Skin of body (tissue), 2 donors: Measurements from ENCODE around the gene COL4A4. TPM values are rescaled to one million over a fixed set of nuclear protein-coding genes. Genes with fewer than 3 reads are reported as not detected.

Source experiments
- DNase-seq: peaks from one replicate; lab custom pipeline; 2025; lab: John Stamatoyannopoulos, UW
- total RNA-seq: library from RNA; depleted of rRNA; stranded (reverse); fragments of >200 nt; gene quantifications from one replicate; pipeline ENCODE4 v1.2.3, GENCODE V29; 2014

Gene COL4A4
- total RNA-seq, 1 donor from 2014 or later, result 0.30 TPM

DNA sequence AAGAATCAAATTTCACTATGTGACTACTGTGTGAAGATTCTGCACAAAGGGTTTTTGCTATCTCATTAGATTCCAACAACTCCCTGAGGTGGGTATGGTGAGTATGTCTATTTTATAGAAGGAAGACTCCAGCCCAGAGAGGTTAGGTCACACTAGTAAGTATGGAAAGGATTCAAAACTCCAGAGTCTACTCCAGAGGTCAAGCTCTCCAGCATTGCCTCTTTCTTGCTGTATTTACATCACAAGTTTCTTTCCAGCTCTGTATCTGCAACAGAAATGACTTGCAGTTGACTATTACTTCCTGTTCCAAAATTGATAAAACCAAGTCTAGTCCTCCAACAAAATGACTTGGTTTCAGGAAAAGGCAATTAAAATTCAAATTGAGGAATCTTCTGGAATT, 2.1 kb downstream of the COL4A4 start:
- DNase-seq, result no peak

DNA sequence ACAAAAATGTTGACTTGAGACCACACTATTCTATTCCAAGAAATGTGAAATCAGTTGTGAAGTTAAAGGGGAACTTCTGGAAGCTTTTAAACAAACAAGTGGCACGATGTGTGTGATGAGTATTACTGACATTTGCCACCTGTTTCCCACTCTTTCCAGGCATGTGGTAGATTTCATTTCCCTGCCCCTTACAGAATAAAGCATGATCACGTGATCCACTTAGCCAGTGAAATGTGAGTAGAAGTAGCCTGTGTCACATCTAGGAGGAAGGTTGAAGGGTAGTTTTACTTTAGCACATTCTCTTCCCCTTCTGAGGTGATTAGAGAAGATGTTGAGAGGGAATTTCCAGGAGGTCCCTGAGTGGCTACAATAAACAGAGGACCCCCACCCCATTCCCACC, 3.8 kb downstream of the COL4A4 start:
- DNase-seq, result no peak

DNA sequence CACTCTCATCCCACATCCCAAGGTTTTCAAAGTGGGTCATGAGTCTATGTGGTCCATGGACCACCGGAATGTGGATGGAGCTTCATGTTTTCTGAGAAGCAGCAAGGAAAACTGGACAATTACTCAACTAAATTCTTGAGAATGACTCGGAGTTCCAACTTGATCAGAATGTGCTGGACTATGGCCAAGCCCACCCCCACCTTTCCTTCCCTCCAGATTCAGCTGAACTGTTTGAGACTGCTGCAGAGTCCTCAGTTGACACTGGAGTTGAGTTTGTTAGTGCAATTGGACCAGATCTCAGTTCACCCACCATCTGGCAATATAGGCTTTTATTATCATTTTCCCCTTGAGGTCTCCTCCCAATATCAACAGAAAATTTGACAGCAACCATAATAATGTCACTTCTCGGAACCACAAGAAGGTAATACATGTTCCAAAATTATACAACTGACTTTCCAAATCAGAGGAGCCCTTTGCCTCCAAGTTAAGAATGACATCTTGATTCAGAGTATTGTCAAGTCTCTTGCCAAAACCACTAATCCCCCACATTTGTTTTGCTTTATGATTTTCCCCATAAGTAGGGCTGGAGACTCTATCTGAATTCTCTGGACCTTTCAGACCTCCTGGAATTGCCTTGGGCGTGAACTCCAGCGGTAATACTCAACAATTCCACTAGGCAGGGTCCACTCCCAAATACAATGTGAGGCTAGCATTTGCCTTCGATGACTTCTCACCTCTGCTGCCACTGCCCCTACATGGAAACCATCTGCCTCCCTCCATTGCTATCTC, 8.8 kb downstream of the COL4A4 start:
- DNase-seq, result peak; percentile 9

DNA sequence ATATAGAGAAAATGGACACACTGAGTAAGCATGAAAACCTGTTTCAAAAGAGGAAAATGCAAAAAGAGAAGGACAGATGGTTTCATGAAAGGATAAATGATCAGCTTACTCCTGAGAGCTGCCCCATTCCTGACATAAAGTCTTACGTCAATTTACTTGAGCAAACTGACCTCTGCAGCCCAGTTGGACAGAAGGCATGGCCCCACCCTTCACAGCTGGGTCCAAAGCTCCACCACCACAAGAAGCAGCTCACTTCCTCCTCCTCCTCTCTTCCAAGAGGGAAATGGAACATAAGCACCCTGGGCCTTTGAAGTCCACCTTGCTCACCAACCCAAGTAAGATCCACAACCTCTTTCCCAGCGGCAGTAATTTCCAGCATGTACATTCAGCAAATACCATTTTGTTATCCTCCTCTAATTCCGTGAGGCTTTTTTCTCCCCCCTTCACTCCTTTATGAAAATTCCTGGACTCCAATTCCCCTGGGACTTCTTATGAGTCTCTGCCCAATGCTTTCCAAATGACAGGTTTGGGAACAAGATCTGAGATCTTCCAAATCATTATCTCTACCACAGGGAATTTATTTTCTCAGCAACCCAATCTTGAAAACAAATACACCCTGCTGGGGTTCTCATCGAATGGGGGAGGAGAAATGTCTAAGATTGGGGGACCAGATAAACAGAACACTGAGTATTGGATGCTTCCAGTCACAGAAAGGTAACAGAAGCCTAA, 10.1 kb downstream of the COL4A4 start:
- no peak for DNase-seq

DNA sequence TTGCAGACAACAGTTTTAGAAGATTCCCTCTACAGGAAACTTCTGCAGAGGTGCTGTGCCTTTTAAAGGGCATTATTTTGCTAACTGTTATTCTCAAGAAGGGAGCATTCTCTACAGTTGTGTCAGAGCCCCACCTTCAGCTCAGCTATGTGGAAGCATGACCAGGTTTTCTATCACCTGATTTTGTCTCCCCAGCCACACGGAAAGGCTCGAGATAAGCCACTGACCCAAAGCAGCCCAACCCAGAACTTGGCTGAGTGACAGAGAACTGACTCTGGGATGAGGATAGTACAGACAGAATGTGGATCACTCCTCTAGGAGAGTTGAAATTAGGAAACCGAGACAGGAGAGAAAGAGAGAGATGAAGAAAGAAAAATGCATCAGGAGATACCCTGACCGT, 10.7 kb downstream of the COL4A4 start:
- no peak for DNase-seq

DNA sequence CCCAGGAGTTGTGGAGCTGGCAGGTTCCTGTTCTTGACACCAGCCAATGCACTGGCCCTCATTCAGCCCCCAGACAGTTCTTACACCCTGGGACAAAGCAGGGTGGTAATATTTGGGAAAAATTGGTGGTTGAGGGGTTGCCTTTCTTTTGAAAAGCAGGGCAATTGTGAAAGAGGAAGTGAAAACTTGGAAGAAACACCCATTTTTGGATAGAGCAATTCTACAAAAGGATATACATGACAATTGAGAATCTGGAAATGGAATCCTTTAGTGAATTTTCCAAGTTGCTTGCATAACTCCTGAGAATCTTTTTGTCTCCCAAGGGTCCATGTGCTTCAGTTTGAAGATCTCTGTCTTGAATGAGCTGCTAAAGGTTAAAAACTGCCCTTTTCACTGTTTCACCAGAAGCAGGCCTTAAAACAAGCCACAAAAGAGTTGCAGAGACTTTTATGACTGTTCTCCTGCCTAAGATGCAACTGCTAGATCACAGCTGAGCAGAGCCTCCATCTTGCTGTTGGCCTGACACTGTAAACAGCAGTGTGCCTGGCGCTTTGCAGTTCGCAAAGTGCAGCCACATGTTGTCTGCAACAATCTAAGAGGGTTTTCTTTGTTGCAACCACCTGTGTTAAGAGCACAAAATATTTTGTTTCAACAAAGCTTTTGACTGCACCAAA, 11.8 kb downstream of the COL4A4 start:
- DNase-seq, result no peak

DNA sequence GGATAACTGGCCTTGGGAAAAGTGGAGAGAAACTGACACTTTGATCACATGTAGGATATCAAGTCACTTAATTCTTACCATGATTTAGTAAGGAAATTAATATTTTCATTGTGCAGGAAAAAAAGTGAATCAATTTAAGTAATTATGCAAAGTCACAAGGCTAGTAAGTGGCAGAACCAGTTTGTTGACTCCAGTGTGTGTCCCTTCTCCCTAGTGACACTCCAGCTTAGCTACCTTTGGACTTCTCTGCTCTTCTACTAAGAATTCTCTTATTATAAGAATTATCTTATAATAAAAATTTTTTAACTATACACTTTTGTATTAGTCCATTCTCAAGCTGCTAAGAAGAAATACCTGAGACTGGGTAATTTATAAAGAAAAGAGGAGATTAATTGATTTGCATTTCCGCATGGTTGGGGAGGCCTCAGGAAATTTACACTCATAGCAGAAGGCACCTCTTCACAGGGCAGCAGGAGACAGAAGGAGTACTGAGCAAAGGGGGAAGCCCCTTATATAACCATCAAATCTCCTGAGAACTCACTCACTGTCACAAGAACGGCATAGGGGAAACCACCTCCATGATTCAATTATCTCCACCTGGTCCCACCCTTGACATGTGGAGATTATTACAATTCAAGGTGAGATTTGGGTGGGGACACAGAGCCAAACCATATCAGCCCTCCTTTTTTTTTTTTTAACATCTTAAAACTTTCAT, 13.6 kb downstream of the COL4A4 start:
- no peak for DNase-seq

DNA sequence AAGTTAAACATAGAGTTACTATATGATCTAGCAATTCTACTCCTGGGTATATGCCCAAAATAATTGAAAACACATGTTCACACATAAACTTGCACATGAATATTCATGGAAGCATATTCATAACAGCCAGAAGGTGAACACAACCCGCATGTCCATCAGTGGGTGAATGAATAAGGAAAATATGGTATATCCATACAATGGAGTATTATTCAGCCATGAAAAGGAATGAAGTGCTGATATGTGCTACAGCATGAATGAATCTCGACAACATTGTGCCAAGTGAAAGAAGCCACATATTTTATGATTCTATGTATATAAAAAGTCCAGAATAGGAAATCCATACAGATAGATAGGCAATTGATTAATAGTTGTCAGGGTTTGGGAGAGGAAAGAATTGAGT, 15.9 kb downstream of the COL4A4 start:
- DNase-seq, result no peak

DNA sequence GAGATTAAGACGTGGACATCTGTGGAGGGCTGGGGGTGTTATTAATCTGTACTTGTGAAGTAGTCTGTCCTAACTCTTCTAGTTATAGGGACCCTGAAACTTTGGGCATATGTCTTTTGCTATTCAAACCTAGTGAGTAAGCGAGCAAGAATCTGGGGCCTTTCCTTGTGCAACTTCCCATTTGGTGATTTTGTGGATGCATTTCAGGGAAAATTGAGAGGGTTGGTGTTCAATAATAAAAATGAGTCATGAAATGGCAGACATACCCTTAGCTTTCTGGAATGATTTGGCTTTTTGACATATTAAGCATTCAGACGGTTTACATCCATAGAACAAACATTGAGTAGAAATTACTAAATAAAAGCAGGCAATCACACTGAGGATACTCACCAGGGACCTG, 17.0 kb downstream of the COL4A4 start:
- no peak for DNase-seq

DNA sequence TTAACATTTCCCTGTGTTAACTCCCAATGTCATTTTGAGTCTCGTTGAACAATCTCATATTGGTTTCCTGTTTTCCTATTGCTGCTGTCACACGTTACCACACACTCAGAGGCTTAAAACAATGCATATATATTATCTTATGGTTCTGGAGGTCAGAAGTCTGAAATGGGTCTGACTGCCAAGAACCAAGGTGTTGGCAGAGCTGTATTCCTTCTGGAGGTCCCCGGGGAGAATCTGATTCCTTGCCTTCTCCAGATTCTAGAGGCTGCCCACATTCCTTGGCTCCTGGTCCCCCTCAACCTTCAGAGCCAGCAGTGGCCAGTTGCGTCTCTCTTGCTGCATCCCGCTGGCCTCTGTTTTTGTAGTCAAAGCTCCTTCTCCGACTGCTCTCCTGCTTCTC, 17.5 kb downstream of the COL4A4 start:
- no peak for DNase-seq

DNA sequence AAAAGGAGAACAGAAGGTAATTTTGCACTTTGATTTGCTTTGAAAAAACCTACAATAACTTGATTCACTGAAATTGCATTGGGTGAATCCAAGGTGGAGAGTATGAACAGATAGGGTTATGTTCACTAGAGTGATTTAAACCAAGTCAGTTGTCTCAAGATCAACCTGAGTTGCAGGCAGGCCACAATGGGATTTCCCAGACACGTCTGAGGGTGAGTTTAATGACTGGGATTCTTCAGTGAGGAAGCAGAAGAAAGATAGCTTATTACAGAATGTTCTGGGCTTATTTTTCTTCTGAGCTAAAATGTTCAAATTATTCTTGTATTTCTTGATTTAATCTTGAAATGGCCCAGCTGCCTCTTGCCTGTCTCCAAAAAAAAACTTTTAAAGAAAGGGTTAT, 20.1 kb downstream of the COL4A4 start:
- DNase-seq, result no peak

DNA sequence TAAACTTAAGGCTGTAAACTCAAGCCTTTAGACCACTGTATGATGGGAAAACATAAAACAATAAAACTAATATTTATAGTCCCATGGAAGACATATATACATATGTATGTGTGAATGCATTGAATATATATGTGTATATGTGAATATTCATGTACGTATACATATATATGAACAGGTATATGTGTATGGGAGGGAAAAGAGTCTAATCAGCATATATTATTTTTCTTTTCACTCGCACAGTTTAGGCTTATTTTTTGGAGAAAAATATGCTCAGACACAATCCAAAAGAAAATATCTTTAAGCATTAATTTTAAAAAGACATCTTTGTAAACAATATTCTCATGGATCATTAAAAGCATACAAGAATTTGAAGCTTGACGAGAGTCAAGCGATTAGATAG, 22.7 kb downstream of the COL4A4 start:
- DNase-seq, result no peak

DNA sequence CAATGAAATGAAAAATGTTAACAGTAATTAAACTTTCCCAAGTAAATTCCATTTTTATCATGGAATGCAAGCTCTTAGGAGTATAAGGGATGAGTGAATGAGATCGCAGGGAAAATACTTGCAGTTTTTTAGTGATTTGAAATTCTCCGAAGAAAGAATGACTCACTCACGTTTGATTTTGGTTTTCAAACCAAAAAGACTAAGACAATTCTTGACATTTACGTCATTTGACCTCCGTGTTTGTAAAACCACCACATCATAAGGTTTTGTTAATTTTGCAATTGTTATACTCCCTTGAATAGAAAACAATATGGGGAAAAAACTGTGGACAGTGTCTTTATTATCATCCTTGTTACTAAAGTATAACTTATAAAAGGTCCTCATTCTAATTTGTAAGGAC, 29.4 kb downstream of the COL4A4 start:
- no peak for DNase-seq

DNA sequence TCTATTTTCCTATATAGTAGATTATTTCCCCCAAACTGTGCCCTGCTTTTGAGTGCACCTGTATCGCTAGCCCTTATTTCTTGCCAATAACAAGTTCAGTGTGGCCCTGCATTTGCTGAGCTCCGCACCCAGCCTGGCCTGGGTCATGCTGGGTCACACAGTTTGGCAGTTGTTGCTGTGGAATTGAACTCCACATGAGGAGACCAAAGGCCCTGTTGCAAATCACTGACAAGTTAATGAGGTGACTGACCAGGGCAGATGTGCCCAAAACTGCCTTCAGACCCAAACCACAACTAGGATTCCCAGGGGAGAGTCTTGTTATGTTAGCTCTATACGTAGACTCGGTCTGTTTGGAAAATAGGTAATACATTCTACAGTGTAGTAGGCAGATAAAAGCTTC, 31.0 kb downstream of the COL4A4 start:
- DNase-seq, result no peak

DNA sequence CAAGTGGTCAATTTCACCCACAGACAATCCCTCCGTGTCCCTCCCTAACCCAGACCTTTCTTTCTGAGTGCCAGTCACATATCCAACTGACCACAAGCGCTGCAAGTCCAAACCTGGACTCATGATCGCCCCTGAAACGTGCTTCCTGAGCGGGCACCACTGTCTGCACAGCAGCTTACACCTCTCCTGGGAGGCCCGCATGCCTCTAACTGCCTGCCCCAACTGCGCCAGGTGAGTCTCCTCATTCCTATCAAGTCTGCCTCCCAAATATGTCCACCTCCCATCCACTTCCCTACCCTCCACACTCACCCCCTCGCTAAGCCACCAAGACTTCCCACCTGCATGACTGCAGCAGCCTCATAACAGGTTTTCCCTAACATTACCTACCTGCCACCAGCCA, 33.4 kb downstream of the COL4A4 start:
- DNase-seq, result no peak

DNA sequence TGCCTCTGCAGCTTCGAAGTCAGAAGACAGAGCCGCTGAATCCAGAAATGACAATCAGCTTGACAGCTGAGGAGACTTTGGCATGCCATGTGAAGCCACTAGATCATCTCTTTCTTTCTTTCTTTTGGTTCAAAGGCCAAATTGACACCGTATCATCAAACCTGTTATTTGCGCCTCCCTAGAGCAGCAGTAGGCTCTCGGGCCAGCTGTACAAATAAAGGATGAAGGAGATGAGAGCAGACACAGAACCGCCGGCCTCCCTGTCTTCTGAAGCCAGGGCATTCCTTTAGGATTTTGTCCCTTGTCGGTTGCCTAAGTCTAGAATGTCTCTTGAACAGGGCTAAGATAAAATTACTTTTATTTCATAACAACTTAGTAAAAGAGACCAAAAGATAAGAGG, 36.8 kb downstream of the COL4A4 start:
- DNase-seq, result no peak

DNA sequence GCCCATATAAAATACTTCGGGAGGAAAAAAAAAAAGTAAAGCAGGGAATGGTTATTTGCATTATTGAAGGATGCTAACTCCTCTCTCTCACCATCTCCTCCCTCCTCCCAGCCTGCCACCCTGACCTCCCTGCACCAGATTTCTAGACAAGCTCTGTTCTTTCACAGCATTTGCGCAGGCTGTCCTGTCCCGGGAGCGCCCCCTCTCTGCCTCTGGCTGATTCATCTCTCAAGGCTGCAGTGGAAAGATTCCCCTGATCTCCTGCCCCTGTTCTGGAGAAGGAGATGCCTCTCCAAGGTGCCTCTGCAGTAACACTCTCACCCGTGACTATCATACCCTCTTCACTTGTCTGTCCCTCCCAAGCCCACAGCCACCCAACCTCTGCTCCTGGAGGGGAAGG, 38.5 kb downstream of the COL4A4 start:
- DNase-seq, result no peak

DNA sequence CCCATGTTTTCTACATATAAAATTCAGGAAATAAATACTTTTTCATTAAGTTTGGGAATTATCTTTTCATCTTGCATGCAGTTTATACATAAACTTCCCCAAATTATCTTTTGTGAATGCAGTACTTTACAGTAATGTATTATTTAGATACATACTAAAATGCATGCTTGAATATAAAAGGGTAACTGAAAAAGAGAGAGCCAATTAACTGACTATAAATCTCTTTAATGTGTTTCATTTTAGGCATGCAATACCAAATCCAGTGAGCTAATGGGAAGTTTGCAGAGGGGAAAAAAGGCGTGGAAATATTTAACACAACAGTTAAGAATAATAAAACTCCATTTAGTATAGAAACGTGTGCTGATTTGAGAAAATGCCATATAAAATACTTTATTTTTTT, 39.2 kb downstream of the COL4A4 start:
- DNase-seq, result no peak

DNA sequence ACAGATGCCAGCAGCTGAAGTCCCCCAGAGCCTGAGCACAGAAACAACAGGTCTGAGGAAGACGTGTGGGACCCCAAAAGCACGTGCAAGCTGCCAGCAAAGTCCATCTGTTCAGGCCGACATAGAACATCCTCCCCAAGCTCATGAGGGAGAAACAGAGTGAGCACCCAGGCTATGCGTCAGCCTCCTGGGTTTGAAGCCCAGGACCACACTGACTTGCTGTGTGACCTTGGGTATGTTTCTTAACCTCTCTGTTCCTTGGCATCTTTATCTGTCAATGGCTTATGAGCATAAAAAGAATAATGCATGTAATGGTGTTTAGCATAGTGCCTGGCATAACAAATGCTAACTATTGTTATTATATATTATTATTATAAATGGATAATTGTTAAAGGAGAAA, 40.3 kb downstream of the COL4A4 start:
- no peak for DNase-seq

DNA sequence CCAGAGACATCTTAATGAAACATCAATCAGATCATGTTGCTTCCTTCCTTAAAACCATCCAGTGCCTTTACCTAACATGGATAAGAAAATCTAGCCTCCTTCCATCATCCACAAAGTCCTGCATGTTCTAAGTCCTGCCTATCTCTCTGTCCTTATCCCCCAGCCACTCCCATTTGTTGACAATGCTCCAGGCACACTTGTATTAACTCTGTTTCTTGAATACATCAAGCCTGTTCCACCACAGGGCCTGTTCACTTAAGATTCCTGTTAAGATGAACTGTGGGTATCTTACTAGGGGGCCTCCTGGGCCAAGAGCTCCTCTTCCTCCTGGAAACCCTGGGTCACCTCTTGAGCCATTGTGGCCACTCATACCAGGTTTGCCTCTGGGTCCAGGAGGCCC, 45.7 kb downstream of the COL4A4 start:
- DNase-seq, result no peak

DNA sequence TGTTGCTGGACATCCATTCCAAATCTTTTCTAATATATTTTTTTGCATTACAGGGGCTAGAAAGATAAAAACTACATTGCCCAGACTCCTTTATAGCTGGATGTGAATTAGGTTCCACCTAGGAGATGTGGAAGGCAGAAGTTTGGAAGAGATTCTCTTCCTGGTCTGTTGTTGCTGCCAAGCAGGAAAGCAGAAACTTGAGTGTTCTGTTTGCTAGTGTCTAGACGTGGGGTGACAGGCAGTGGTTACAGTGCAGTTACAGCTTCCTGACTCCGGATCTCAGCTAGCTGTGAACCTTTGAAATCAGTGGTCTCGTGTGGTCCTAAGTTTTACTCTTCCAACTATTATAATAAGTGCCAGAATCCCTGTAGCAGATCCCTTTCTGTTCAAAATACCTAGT, 46.2 kb downstream of the COL4A4 start:
- DNase-seq, result no peak

DNA sequence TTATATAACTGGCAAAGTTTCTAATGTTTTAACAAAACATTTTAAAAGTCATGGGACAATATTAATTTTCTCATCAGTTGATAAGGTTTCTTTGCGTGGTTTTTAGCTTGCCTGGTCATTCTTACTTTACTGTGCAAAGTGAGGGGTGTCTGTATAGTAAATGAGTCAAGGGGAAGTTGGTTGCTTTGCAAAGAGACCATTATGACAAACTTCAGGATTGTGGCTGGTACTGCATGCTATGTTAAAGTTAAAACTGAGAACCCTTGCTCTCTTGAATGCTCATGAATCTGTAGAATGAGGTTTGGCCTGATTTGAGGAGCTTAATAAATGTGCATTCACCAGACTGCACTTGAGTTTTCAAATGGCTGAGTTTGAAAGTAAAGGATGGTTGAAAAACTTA, 47.0 kb downstream of the COL4A4 start:
- no peak for DNase-seq
